Common myeloid progenitor, CD34-positive (primary cell): ENCODE measurements around the gene PCDHGA6.
"Not testable (repeated sequence)": the region's sequence is repeated elsewhere in the genome, so short reads cannot be mapped to it uniquely, and the experiment has no call there.

Source experiments
- CTCF ChIA-PET: fragments of 350-600 bp; sonication (Branson Sonifier 250); formaldehyde crosslinking; loops from one replicate; lab custom pipeline; 2021; ENCODE audit warnings: antibody characterized with exemption; lab: Charles Lee
- POLR2A ChIA-PET: fragments of 350-600 bp; sonication (Branson Sonifier 250); formaldehyde crosslinking; loops from one replicate; lab custom pipeline; 2021; ENCODE audit warnings: antibody characterized with exemption; lab: Charles Lee
- DNase-seq, 3 donors: peaks; one replicate each; pipeline versions ENCODE4 v3.0.0 to v3.0.0-alpha.2; 2013
- H3K27ac ChIP-seq, 2 experiments: 1 replicate in 1 of 2; 2 replicates in 1 of 2; pipeline ENCODE4 v1.7.0; 2013; ENCODE audit warnings: inconsistent platforms in 2 of 2, low read length in 2 of 2, mild to moderate bottlenecking in 2 of 2, low read depth in 1 of 2, moderate library complexity in 1 of 2; ENCODE audit not compliant: severe bottlenecking in 2 of 2, insufficient read depth in 1 of 2, poor library complexity in 1 of 2
- H3K27me3 ChIP-seq, 5 experiments: replicated peaks in 2 of 5; 1 replicate in 3 of 5; 2 replicates in 2 of 5; pipeline versions ENCODE4 v1.6.1 to v1.7.0; 2013; ENCODE audit warnings: low read length in 4 of 5, mild to moderate bottlenecking in 2 of 5, moderate library complexity in 2 of 5, inconsistent platforms in 1 of 5; ENCODE audit not compliant: insufficient read depth in 5 of 5, control insufficient read depth in 4 of 5
- H3K36me3 ChIP-seq, 4 experiments: 1 replicate in 2 of 4; 2 replicates in 2 of 4; pipeline versions ENCODE4 v1.6.1 to v1.7.0; 2013; ENCODE audit warnings: low read length in 3 of 4, control low read depth in 1 of 4, mild to moderate bottlenecking in 1 of 4; ENCODE audit not compliant: control insufficient read depth in 4 of 4, insufficient read depth in 4 of 4
- H3K4me1 ChIP-seq, 4 experiments: 1 replicate in 3 of 4; 2 replicates in 1 of 4; pipeline versions ENCODE4 v1.6.1 to v1.7.1; 2013; ENCODE audit warnings: low read length in 3 of 4, mild to moderate bottlenecking in 3 of 4, control low read depth in 1 of 4, inconsistent platforms in 1 of 4, moderate library complexity in 1 of 4; ENCODE audit not compliant: control insufficient read depth in 4 of 4, insufficient read depth in 4 of 4; ENCODE audit errors: control extremely low read depth in 1 of 4
- H3K4me3 ChIP-seq, 7 experiments: 1 replicate in 4 of 7; 2 replicates in 3 of 7; pipeline versions ENCODE4 v1.5.1 to v1.7.0; 2013; ENCODE audit warnings: mild to moderate bottlenecking in 7 of 7, low read length in 6 of 7, moderate library complexity in 6 of 7, inconsistent platforms in 2 of 7, low read depth in 2 of 7, control low read depth in 1 of 7; ENCODE audit not compliant: insufficient read depth in 4 of 7, control insufficient read depth in 1 of 7; ENCODE audit errors: extremely low read depth in 1 of 7
- H3K9me3 ChIP-seq, 5 experiments: 1 replicate in 4 of 5; 2 replicates in 1 of 5; pipeline versions ENCODE4 v1.6.1 to v1.7.1; 2013; ENCODE audit warnings: low read length in 4 of 5, mild to moderate bottlenecking in 2 of 5, inconsistent platforms in 1 of 5, low read depth in 1 of 5, moderate library complexity in 1 of 5; ENCODE audit not compliant: control insufficient read depth in 4 of 5, insufficient read depth in 2 of 5; ENCODE audit errors: control extremely low read depth in 1 of 5
- WGBS: methylation state at CpG from one replicate; pipeline ENCODE4 v1.1.5; 2013; ENCODE audit not compliant: insufficient coverage; 5-methylcytosine and 5-hydroxymethylcytosine counted together

Gene PCDHGA6

DNA sequence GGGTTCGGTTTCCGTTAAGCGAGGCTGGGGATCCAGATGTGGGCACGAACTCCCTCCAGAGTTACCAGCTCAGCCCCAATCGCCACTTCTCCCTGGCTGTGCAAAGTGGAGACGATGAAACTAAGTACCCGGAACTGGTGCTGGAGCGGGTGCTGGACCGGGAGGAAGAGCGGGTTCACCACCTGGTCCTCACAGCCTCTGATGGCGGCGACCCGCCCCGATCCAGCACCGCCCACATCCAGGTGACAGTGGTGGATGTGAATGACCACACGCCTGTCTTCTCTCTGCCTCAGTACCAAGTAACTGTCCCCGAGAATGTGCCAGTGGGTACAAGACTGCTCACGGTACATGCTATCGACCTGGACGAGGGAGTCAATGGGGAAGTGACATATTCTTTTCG is 9.7 kb downstream of the PCDHGA6 start:
- CTCF ChIA-PET: interaction anchor here (0.7 to 1.5 kb wide), 3 partner anchors 13 to 180 kb away, joined by 3 to 5 read pairs (median 4); no protein-coding TSS in a partner anchor

DNA sequence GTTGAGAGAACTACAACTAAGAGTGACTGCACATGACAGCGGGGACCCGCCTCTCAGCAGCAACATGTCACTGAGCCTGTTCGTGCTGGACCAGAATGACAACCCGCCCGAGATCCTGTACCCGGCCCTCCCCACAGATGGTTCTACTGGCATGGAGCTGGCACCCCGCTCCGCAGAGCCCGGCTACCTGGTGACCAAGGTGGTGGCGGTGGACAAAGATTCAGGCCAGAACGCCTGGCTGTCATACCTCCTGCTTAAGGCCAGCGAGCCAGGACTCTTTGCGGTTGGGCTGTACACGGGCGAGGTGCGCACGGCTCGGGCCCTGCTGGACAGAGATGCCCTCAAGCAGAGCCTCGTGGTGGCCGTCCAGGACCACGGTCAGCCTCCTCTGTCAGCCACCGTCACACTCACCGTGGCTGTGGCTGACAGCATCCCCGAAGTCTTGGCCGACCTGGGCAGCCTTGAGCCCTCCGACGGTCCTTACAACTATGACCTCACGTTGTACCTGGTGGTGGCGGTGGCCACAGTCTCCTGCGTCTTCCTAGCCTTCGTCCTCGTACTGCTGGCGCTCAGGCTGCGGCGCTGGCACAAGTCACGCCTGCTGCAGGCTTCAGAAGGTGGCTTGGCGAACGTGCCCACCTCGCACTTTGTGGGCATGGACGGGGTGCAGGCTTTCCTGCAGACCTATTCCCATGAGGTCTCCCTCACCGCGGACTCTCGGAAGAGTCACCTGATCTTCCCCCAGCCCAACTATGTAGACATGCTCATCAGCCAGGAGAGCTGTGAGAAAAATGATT is 11.0 kb downstream of the PCDHGA6 start:
- Histone ChIP-seq H3K27me3 (peaks cover 14 to 72% (median 34%) of the 10 kb centered on the region in 5 experiments), H3K4me3 (no peak overlapping the region), H3K36me3 (peaks cover 0 to 4% (median 0%) of the 10 kb centered on the region in 4 experiments), H3K27ac (no peak overlapping the region), H3K9me3 (peaks cover 2 to 69% (median 53%) of the 10 kb centered on the region in 5 experiments), H3K4me1 (no peaks in the 10 kb centered on the region)
- CTCF ChIA-PET: no interaction called here
- no peak for DNase-seq
- WGBS: 44% methylated on average over 42 of the region's 43 CpGs
- POLR2A ChIA-PET: no interaction called here

More for the DNA sequence above, 9.7 kb downstream of the PCDHGA6 start:
- H3K4me3 ChIP-seq: peak overlapping the region in 2 of 7 experiments; percentile 62 to 63
- H3K27me3 ChIP-seq: peaks cover 7 to 58% (median 29%) of the 10 kb centered on the region in 5 experiments
- no peaks in the 10 kb centered on the region for H3K36me3 ChIP-seq
- H3K27ac ChIP-seq: no peak overlapping the region
- 29% methylated on average over 13 of the region's 21 CpGs for WGBS
- POLR2A ChIA-PET: no interaction called here
- no peak for DNase-seq
- H3K9me3 ChIP-seq: peaks cover 3 to 60% (median 42%) of the 10 kb centered on the region in 5 experiments
- H3K4me1 ChIP-seq: no peaks in the 10 kb centered on the region

DNA sequence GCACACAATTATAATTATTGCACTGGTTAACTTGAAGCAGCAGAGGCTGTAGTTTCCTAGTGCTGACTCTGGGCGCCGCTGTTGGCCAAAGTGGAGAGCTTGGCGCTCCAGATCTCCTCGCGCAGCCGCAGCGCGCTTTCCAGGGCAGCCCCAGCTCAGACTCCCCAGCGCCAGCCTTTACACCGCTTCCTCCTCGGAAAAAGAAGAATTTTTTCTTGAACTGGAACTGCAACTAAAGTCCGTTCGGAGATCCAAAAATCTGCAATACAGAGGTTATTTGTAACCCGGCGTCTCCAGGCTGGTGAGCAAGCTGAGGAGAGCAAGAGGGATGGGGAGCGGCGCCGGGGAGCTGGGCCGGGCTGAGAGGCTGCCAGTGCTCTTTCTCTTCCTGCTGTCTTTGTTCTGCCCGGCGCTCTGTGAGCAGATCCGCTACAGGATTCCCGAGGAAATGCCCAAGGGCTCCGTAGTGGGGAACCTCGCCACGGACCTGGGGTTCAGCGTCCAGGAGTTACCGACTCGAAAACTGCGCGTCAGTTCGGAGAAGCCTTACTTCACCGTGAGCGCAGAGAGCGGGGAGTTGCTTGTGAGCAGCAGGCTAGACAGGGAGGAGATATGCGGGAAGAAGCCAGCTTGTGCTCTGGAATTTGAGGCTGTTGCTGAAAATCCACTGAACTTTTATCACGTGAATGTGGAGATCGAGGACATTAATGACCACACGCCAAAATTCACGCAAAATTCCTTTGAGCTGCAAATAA is 14.0 kb downstream of the PCDHGA6 start, which contains the start of gene PCDHGB4:
Gene PCDHGB4, plus strand, starts transcription at position 142 of the 755 bp plus-strand sequence. Its CDS starts 187 bp downstream, at position 329.
- H3K27me3 ChIP-seq: peaks cover 13 to 80% (median 36%) of the 10 kb centered on the region in 5 experiments
- WGBS: 14% methylated on average over 11 of the region's 40 CpGs
- H3K4me3 ChIP-seq: peak within 1 kb of the TSS in 3 of 7 experiments; percentile 24 to 57 (median 36)
- H3K36me3 ChIP-seq, H3K4me1 ChIP-seq, POLR2A ChIA-PET, H3K27ac ChIP-seq: not testable (repeated sequence)
- CTCF ChIA-PET: interaction anchor here (1.0 to 1.8 kb wide), 7 partner anchors 9 to 176 kb away, joined by 3 to 5 read pairs (median 4); partner anchors contain the start of gene PCDHGA12
- peaks cover 0 to 78% (median 53%) of the 10 kb centered on the region in 5 experiments for H3K9me3 ChIP-seq
- peak; percentile 32 to 70 (median 67) for DNase-seq

DNA sequence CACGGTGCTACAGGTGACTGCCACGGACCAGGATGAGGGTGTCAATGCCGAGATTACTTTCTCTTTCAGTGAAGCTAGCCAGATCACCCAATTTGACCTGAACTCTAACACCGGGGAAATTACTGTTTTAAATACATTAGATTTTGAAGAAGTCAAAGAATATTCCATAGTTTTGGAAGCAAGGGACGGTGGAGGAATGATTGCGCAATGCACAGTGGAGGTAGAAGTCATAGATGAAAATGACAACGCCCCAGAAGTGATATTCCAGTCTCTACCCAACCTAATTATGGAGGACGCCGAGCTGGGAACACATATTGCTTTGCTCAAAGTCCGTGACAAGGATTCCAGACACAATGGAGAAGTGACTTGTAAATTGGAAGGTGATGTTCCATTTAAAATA is 15.0 kb downstream of the PCDHGA6 start:
- no peak for DNase-seq
- Histone ChIP-seq H3K36me3 (peaks cover 0 to 8% (median 0%) of the 10 kb centered on the region in 4 experiments), H3K9me3 (peaks cover 0 to 78% (median 54%) of the 10 kb centered on the region in 5 experiments), H3K4me1 (no peaks in the 10 kb centered on the region), H3K4me3 (no peak overlapping the region), H3K27ac (no peak overlapping the region), H3K27me3 (peaks cover 11 to 80% (median 38%) of the 10 kb centered on the region in 5 experiments)
- CTCF ChIA-PET: interaction anchor here (1.2 to 1.7 kb wide), 3 partner anchors 8 to 42 kb away, joined by 3 to 4 read pairs (median 4); partner anchors contain the start of gene PCDHGA12
- WGBS: 31% methylated on average over 5 of the region's 10 CpGs
- POLR2A ChIA-PET: no interaction called here

DNA sequence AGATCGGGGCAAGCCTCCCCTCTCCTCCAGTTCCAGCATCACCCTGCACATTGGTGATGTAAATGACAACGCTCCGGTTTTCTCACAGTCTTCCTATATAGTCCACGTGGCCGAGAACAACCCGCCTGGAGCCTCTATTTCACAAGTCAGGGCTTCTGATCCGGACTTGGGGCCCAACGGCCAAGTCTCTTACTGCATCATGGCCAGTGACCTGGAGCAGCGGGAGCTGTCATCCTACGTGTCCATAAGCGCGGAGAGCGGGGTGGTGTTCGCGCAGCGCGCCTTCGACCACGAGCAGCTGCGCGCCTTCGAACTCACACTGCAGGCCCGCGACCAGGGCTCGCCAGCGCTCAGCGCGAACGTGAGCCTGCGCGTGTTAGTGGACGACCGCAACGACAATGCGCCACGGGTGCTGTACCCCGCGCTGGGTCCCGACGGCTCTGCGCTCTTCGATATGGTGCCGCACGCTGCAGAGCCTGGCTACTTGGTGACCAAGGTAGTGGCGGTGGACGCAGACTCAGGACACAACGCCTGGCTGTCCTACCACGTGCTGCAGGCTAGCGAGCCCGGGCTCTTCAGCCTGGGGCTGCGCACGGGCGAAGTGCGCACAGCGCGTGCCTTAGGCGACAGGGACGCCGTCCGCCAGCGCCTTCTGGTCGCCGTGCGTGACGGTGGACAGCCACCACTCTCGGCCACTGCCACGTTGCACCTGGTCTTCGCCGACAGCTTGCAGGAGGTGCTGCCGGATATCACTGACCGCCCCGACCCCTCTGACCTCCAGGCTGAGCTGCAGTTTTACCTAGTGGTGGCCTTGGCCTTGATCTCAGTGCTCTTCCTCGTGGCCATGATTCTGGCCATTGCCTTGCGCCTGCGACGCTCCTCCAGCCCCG is 15.7 kb downstream of the PCDHGA6 start:
- ChIA-PET POLR2A (no interaction called here), CTCF (interaction anchor here (1.0 to 1.7 kb wide), 4 partner anchors 7 to 135 kb away, joined by 3 to 4 read pairs (median 4); no protein-coding TSS in a partner anchor)
- 34% methylated on average over 77 of the region's 77 CpGs for WGBS
- Histone ChIP-seq H3K36me3 (peaks cover 0 to 8% (median 0%) of the 10 kb centered on the region in 4 experiments), H3K4me1 (no peaks in the 10 kb centered on the region), H3K4me3 (no peak overlapping the region), H3K27ac (no peak overlapping the region), H3K27me3 (peaks cover 13 to 80% (median 42%) of the 10 kb centered on the region in 5 experiments), H3K9me3 (peaks cover 0 to 77% (median 52%) of the 10 kb centered on the region in 5 experiments)
- DNase-seq: no peak
